Measurements from ENCODE around the gene CYP3A5. TPM values are rescaled to one million over a fixed set of nuclear protein-coding genes. Genes with fewer than 3 reads are reported as not detected.

CYP3A5 gene
- total RNA-seq, 1 donor from 2014 or later, result 25.8 TPM

- DNase-seq (ENCODE audit: low spot score), result no peak
Measured at GRCh38 chr7:99615989-99616358, 63.8 kb downstream of the CYP3A5 start.

DNA sequence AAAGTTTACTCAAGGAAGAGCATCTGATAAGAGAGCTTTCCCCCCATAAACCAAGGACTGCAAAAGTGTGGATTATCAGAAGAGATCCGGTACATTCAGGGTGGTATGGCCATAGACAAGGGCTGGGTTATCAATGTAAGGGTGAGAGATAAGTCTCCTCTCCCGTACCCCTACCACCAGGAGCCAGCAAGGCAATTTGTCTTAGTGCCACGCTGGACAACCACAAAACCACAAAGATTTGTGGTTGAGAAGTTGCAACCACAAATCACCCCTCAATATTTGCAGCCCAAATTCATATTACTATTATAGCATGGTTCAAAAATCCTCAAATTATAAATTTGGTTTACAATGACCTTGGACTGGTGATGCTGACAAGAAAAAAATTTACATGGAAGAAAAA, 65.3 kb downstream of the CYP3A5 start:
- no peak for DNase-seq (ENCODE audit: low spot score)

DNA sequence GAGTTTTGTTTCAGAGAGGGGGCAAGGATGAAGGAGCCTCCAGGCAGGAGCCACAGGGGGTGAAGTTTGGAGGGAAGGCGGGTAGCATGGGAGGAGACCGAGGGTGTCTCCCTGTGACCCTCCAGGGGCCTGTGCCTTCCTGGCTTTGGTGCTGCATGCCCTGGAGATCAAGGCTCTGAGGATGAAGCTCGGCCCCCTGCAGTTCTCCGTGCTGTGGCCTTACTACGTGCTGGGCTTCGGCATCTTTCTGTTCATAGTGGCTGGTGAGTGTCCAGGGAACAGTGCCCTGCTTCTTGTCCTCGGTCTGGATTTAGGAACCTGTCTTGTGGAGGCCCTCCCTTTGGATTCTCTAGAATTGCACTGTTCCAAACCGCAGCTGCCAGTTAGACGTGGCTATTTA, 72.2 kb downstream of the CYP3A5 start:
- no peak for DNase-seq (ENCODE audit: low spot score)

- no peak for DNase-seq (ENCODE audit: low spot score)
Measured at GRCh38 chr7:99606531-99606930, 73.3 kb downstream of the CYP3A5 start.

- no peak for DNase-seq (ENCODE audit: low spot score)
Measured at GRCh38 chr7:99605527-99605926, 74.3 kb downstream of the CYP3A5 start.

- no peak for DNase-seq (ENCODE audit: low spot score)
Measured at GRCh38 chr7:99601656-99602310, 78.0 kb downstream of the CYP3A5 start.

DNA sequence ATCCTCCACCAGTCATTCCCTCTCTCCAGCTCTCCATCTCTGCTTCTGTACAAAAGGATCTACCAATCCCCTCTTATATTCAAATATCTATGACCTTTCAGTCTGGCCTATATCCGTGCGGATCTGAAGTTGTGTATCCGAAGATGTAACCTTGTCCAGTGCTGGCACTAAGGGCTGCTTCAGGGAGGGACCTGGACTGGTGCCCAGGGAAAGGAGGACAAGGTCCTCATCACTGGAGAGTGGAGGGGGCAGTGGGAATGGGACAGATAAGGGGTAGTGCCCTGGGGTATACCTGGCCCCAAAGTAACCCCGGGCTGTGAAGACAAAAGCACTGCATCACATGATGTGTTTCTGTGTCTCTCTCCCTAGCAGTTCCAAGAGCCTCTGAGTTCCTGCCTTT, 80.0 kb downstream of the CYP3A5 start:
- no peak for DNase-seq (ENCODE audit: low spot score)

Other genes with a start within 250 kb of the CYP3A5 start
- gene PTCD1, start 241.2 kb downstream of the CYP3A5 start, total RNA-seq (ENCODE audit: insufficient read depth, low replicate concordance), result 9.6 TPM
- gene CPSF4, start 241.1 kb downstream of the CYP3A5 start, total RNA-seq (ENCODE audit: insufficient read depth, low replicate concordance), result 16.1 TPM
- gene ATP5MF, start 213.8 kb downstream of the CYP3A5 start, total RNA-seq (ENCODE audit: insufficient read depth, low replicate concordance), result 39.7 TPM
- 8.9 TPM for gene ZNF789, start 207.1 kb downstream of the CYP3A5 start, total RNA-seq (ENCODE audit: insufficient read depth, low replicate concordance)
- gene ZNF394, start 179.7 kb downstream of the CYP3A5 start, total RNA-seq (ENCODE audit: insufficient read depth, low replicate concordance), result 35.6 TPM
- gene ZKSCAN5, start 175.3 kb downstream of the CYP3A5 start, total RNA-seq (ENCODE audit: insufficient read depth, low replicate concordance), result 14.4 TPM
- gene FAM200A, start 127.9 kb downstream of the CYP3A5 start, total RNA-seq (ENCODE audit: insufficient read depth, low replicate concordance), result 8.4 TPM
- 86.2 TPM for gene ZNF655, start 121.4 kb downstream of the CYP3A5 start, total RNA-seq (ENCODE audit: insufficient read depth, low replicate concordance)
- gene TMEM225B, start 81.7 kb downstream of the CYP3A5 start, total RNA-seq (ENCODE audit: insufficient read depth, low replicate concordance), result not detected
- 10.6 TPM for gene ZSCAN25, start 63.0 kb downstream of the CYP3A5 start, total RNA-seq (ENCODE audit: insufficient read depth, low replicate concordance)
- gene CYP3A7, start 55.2 kb upstream of the CYP3A5 start, total RNA-seq (ENCODE audit: insufficient read depth, low replicate concordance), result 1.2 TPM
- gene CYP3A4, start 104.2 kb upstream of the CYP3A5 start, total RNA-seq (ENCODE audit: insufficient read depth, low replicate concordance), result 0.72 TPM
- gene CYP3A43, start 148.0 kb upstream of the CYP3A5 start, total RNA-seq (ENCODE audit: insufficient read depth, low replicate concordance), result 1.9 TPM
- gene OR2AE1, start 197.0 kb upstream of the CYP3A5 start, total RNA-seq (ENCODE audit: insufficient read depth, low replicate concordance), result 0.96 TPM
- gene TRIM4, start 239.5 kb upstream of the CYP3A5 start, total RNA-seq (ENCODE audit: insufficient read depth, low replicate concordance), result 24.6 TPM
- not detected for gene GJC3, start 249.6 kb upstream of the CYP3A5 start, total RNA-seq (ENCODE audit: insufficient read depth, low replicate concordance)